Mononuclear cell (primary cell): ENCODE measurements around the gene SSTR3. TPM values are rescaled to one million over a fixed set of nuclear protein-coding genes. Genes with fewer than 3 reads are reported as not detected.
A peak's percentile ranks its signal among the peaks of the same experiment; 100 is the strongest.
"Not testable (repeated sequence)": the region's sequence is repeated elsewhere in the genome, so short reads cannot be mapped to it uniquely, and the experiment has no call there.

Source experiments
- H3K27me3 ChIP-seq: 2 replicates; pipeline ENCODE4 v1.6.0; 2011; ENCODE audit warnings: low read length, control low read depth; ENCODE audit not compliant: insufficient read depth
- H3K4me1 ChIP-seq: 2 replicates; pipeline ENCODE4 v1.5.1; 2011; ENCODE audit warnings: mild to moderate bottlenecking, low read length, control low read depth; ENCODE audit not compliant: insufficient read depth
- H3K4me3 ChIP-seq: 2 replicates; pipeline ENCODE4 v1.5.1; 2011; ENCODE audit warnings: mild to moderate bottlenecking, low read length, moderate library complexity
- H3K9me3 ChIP-seq: 2 replicates; pipeline ENCODE4 v1.5.1; 2011; ENCODE audit warnings: low read depth, mild to moderate bottlenecking, control low read depth, low read length
- total RNA-seq: library from RNA; depleted of rRNA; stranded (reverse); fragments of >200 nt; gene quantifications from one replicate; pipeline ENCODE4 v1.2.3, GENCODE V29; 2012

SSTR3 gene
- total RNA-seq, 1 donor = 2.4 TPM

- not testable (repeated sequence) for H3K27me3 ChIP-seq, H3K4me3 ChIP-seq, H3K9me3 ChIP-seq
- H3K4me1 ChIP-seq = peaks cover 37% of the 10 kb centered on the region
Observed at GRCh38 chr22:37201443-37201820, 10.8 kb downstream of the SSTR3 start.

GRCh38 chr22:37199760-37200108 is 12.5 kb downstream of the SSTR3 start:
- Histone ChIP-seq H3K27me3 (no peaks in the 10 kb centered on the region), H3K4me1 (peaks cover 32% of the 10 kb centered on the region), H3K9me3 (no peaks in the 10 kb centered on the region), H3K4me3 (peak overlapping the region; percentile 68)

GRCh38 chr22:37199103-37199759 is 13.0 kb downstream of the SSTR3 start:
- Histone ChIP-seq H3K4me1 (peaks cover 32% of the 10 kb centered on the region), H3K9me3 (no peaks in the 10 kb centered on the region), H3K27me3 (no peaks in the 10 kb centered on the region), H3K4me3 (peak overlapping the region; percentile 68)

- Histone ChIP-seq H3K9me3 (no peaks in the 10 kb centered on the region), H3K27me3 (no peaks in the 10 kb centered on the region), H3K4me3 (peak overlapping the region; percentile 68), H3K4me1 (peaks cover 36% of the 10 kb centered on the region)
Observed at GRCh38 chr22:37198258-37199102, 13.8 kb downstream of the SSTR3 start.

GRCh38 chr22:37197451-37198257 is 14.6 kb downstream of the SSTR3 start:
- Histone ChIP-seq H3K9me3 (no peaks in the 10 kb centered on the region), H3K4me1 (peaks cover 36% of the 10 kb centered on the region), H3K27me3 (no peaks in the 10 kb centered on the region), H3K4me3 (no peak overlapping the region)

GRCh38 chr22:37196539-37197450 is 15.5 kb downstream of the SSTR3 start:
- Histone ChIP-seq H3K27me3 (no peaks in the 10 kb centered on the region), H3K4me3 (no peak overlapping the region), H3K9me3 (no peaks in the 10 kb centered on the region), H3K4me1 (peaks cover 36% of the 10 kb centered on the region)

- no peaks in the 10 kb centered on the region for H3K27me3 ChIP-seq
- no peaks in the 10 kb centered on the region for H3K9me3 ChIP-seq
- H3K4me1 ChIP-seq = peaks cover 35% of the 10 kb centered on the region
- H3K4me3 ChIP-seq = no peak overlapping the region
Observed at GRCh38 chr22:37195921-37196320, 16.4 kb downstream of the SSTR3 start.

- no peak overlapping the region for H3K4me3 ChIP-seq
- no peaks in the 10 kb centered on the region for H3K27me3 ChIP-seq
- peaks cover 24% of the 10 kb centered on the region for H3K4me1 ChIP-seq
- H3K9me3 ChIP-seq = no peaks in the 10 kb centered on the region
Observed at GRCh38 chr22:37194750-37195149, 17.5 kb downstream of the SSTR3 start.

GRCh38 chr22:37193629-37194191 is 18.6 kb downstream of the SSTR3 start:
- Histone ChIP-seq H3K9me3 (no peaks in the 10 kb centered on the region), H3K4me1 (peaks cover 15% of the 10 kb centered on the region), H3K27me3 (no peaks in the 10 kb centered on the region), H3K4me3 (no peak overlapping the region)

GRCh38 chr22:37192741-37193140 is 19.5 kb downstream of the SSTR3 start:
- no peak overlapping the region for H3K4me3 ChIP-seq
- no peaks in the 10 kb centered on the region for H3K9me3 ChIP-seq
- no peaks in the 10 kb centered on the region for H3K27me3 ChIP-seq
- H3K4me1 ChIP-seq = peaks cover 11% of the 10 kb centered on the region

- H3K27me3 ChIP-seq = no peaks in the 10 kb centered on the region
- H3K9me3 ChIP-seq = no peaks in the 10 kb centered on the region
- peaks cover 13% of the 10 kb centered on the region for H3K4me1 ChIP-seq
Observed at GRCh38 chr22:37192204-37192603, 20.1 kb downstream of the SSTR3 start.

GRCh38 chr22:37190262-37190780 is 22.0 kb downstream of the SSTR3 start:
- Histone ChIP-seq H3K4me3 (no peak overlapping the region), H3K27me3 (no peaks in the 10 kb centered on the region), H3K9me3 (no peaks in the 10 kb centered on the region), H3K4me1 (peaks cover 28% of the 10 kb centered on the region)

More at GRCh38 chr22:37192204-37192603, 20.1 kb downstream of the SSTR3 start:
- no peak overlapping the region for H3K4me3 ChIP-seq

GRCh38 chr22:37188901-37189466 is 23.3 kb downstream of the SSTR3 start:
- no peak overlapping the region for H3K4me3 ChIP-seq
- H3K27me3 ChIP-seq = no peaks in the 10 kb centered on the region
- no peaks in the 10 kb centered on the region for H3K9me3 ChIP-seq
- H3K4me1 ChIP-seq = peaks cover 29% of the 10 kb centered on the region
